BJ (cell line): ENCODE measurements around the gene S100A1. TPM values are rescaled to one million over a fixed set of nuclear protein-coding genes. Genes with fewer than 3 reads are reported as not detected.

ENCODE experiments used
- CTCF ChIA-PET: fragments of 350-600 bp; formaldehyde crosslinking; extraction: SDS; loops from one replicate; lab custom pipeline; 2021; ENCODE audit warnings: antibody characterized with exemption, inconsistent platforms; lab: Yijun Ruan, JAX
- POLR2A ChIA-PET: fragments of 300-600 bp; sonication (Branson Sonifier 250); formaldehyde crosslinking; extraction: SDS; loops from one replicate; lab custom pipeline; 2021; ENCODE audit warnings: antibody characterized with exemption; lab: Charles Lee
- DNase-seq: peaks from one replicate; pipeline ENCODE4 v3.0.0-alpha.2; 2011; ENCODE audit warnings: low read depth
- H3K27me3 ChIP-seq: 2 replicates; pipeline ENCODE4 v1.6.0; 2011; ENCODE audit warnings: low read length; ENCODE audit not compliant: control insufficient read depth, insufficient read depth
- H3K36me3 ChIP-seq: 2 replicates; pipeline ENCODE4 v1.5.1; 2011; ENCODE audit warnings: low read length; ENCODE audit not compliant: control insufficient read depth, insufficient read depth
- H3K4me3 ChIP-seq: 2 replicates; pipeline ENCODE4 v1.5.1; 2011; ENCODE audit warnings: low read depth, mild to moderate bottlenecking, control low read depth, low read length
- CTCF ChIP-seq: IDR thresholded peaks from 2 replicates; pipeline ENCODE4 v1.5.1; 2011; ENCODE audit warnings: low read depth, mild to moderate bottlenecking, control low read depth, inconsistent platforms, low read length, moderate library complexity; ENCODE audit not compliant: insufficient read depth
- polyA plus RNA-seq: library from polyadenylated mRNA; depleted of rRNA; stranded (reverse); fragments of >200 nt; gene quantifications from 2 replicates; pipeline ENCODE4 v1.2.3, GENCODE V29; 2011; rRNA removed

S100A1 gene
- polyA plus RNA-seq, 1 experiment, result 0.71 TPM

GRCh38 chr1:153678519-153679336, 50.5 kb downstream of the S100A1 start, which contains the start of gene NPR1:
NPR1 (plus strand) TSS chr1:153678688; CDS start chr1:153679109, 421 bp downstream.
- TF ChIP-seq CTCF, result no peak
- Histone ChIP-seq H3K4me3 (peak within 1 kb of the TSS; percentile 29), H3K36me3 (no peaks in the 10 kb centered on the region), H3K27me3 (peaks cover 38% of the 10 kb centered on the region)
- POLR2A ChIA-PET, result no interaction called here
- CTCF ChIA-PET, result interaction anchor here (0.6 to 4.5 kb wide), 20 partner anchors 8 to 1330 kb away, joined by 3 to 43 read pairs (median 4); partner anchors contain the start of genes ILF2 and RAB13
- no peak for DNase-seq

DNA sequence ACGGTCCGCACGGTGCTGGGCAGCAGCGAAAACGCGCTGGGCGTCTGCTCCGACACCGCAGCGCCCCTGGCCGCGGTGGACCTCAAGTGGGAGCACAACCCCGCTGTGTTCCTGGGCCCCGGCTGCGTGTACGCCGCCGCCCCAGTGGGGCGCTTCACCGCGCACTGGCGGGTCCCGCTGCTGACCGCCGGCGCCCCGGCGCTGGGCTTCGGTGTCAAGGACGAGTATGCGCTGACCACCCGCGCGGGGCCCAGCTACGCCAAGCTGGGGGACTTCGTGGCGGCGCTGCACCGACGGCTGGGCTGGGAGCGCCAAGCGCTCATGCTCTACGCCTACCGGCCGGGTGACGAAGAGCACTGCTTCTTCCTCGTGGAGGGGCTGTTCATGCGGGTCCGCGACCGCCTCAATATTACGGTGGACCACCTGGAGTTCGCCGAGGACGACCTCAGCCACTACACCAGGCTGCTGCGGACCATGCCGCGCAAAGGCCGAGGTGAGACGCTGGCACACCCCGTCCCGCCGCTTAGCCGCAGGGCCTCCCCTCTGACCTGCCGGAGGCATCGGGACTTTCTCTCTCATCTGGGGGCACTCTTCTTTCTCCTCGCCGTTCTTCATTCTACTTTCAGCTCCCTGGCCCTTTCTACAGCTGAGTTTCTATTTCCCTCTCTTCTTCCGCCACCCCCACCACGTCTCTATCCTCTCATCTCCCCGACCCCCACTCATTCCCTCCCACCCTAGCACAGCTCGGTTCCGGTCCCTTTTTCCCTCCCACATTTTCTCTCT, 51.3 kb downstream of the S100A1 start:
- CTCF ChIA-PET, result interaction anchor here (0.8 to 4.5 kb wide), 11 partner anchors 8 to 1329 kb away, joined by 3 to 43 read pairs (median 4); partner anchors contain the start of genes ILF2 and RAB13
- Histone ChIP-seq H3K36me3 (no peaks in the 10 kb centered on the region), H3K4me3 (peak overlapping the region; percentile 29), H3K27me3 (peaks cover 40% of the 10 kb centered on the region)
- no peak for DNase-seq
- POLR2A ChIA-PET, result no interaction called here
- TF ChIP-seq CTCF, result no peak

GRCh38 chr1:153680120-153680403, 51.8 kb downstream of the S100A1 start:
- ChIA-PET POLR2A (no interaction called here), CTCF (interaction anchor here (0.8 to 1.7 kb wide), 7 partner anchors 9 to 307 kb away, joined by 3 to 5 read pairs (median 3); partner anchors contain the start of genes ILF2 and RAB13)
- Histone ChIP-seq H3K4me3 (no peak overlapping the region), H3K27me3 (peaks cover 43% of the 10 kb centered on the region), H3K36me3 (no peaks in the 10 kb centered on the region)
- TF ChIP-seq CTCF, result no peak
- DNase-seq, result no peak

Other genes starting within 250 kb of the S100A1 start
- gene S100A8, start 237.4 kb upstream of the S100A1 start, polyA plus RNA-seq, result not detected in 2 replicates
- not detected in 2 replicates for gene S100A7A, start 211.9 kb upstream of the S100A1 start, polyA plus RNA-seq
- not detected in 2 replicates for gene S100A7, start 167.8 kb upstream of the S100A1 start, polyA plus RNA-seq
- 1,222 and 1,308 TPM in 2 replicates for gene S100A6, start 92.4 kb upstream of the S100A1 start, polyA plus RNA-seq
- gene S100A5, start 87.5 kb upstream of the S100A1 start, polyA plus RNA-seq, result 0.28 and 0.40 TPM in 2 replicates
- gene S100A4, start 82.6 kb upstream of the S100A1 start, polyA plus RNA-seq, result 529 and 797 TPM in 2 replicates
- gene S100A3, start 79.2 kb upstream of the S100A1 start, polyA plus RNA-seq, result 5.5 and 9.5 TPM in 2 replicates
- gene S100A2, start 62.6 kb upstream of the S100A1 start, polyA plus RNA-seq, result 2.0 and 2.7 TPM in 2 replicates
- 490 and 699 TPM in 2 replicates for gene S100A16, start 15.3 kb upstream of the S100A1 start, polyA plus RNA-seq
- not detected in 2 replicates for gene S100A14, start 12.1 kb upstream of the S100A1 start, polyA plus RNA-seq
- 310 and 313 TPM in 2 replicates for gene S100A13, start 929 bp upstream of the S100A1 start, polyA plus RNA-seq
- gene CHTOP, start 5.6 kb downstream of the S100A1 start, polyA plus RNA-seq, result 36.8 and 38.4 TPM in 2 replicates
- 50.3 and 62.4 TPM in 2 replicates for gene SNAPIN, start 30.3 kb downstream of the S100A1 start, polyA plus RNA-seq
- 182 and 213 TPM in 2 replicates for gene ILF2, start 42.6 kb downstream of the S100A1 start, polyA plus RNA-seq
- 0.02 TPM in 1 of 2 replicates, not detected in the other for gene NPR1, start 50.3 kb downstream of the S100A1 start, polyA plus RNA-seq
- gene INTS3, start 99.6 kb downstream of the S100A1 start, polyA plus RNA-seq, result 38.8 and 52.8 TPM in 2 replicates
- 18.2 and 25.4 TPM in 2 replicates for gene SLC27A3, start 147.0 kb downstream of the S100A1 start, polyA plus RNA-seq